ENCODE measurements around the gene NRP2.

DNA sequence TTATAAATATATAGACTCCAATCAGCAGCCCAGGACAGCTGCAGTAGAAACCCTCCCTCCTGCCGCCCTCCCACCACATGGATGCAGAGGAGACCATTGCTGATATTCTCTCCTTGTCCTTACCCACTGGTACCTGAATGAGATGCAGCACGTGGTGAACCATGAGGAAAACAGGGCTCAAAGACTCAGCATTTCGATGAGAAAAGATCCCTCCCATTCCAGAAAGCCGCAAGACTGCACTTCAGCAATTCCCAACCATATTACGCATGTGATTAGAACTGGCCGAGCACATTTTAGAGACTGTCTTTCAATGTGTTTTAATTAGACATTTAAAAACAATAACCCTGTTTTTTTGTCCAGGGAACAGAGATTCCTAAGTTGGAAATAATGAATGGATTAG lies 125.5 kb downstream of the NRP2 start:
- TF ChIP-seq, protein P1, sequence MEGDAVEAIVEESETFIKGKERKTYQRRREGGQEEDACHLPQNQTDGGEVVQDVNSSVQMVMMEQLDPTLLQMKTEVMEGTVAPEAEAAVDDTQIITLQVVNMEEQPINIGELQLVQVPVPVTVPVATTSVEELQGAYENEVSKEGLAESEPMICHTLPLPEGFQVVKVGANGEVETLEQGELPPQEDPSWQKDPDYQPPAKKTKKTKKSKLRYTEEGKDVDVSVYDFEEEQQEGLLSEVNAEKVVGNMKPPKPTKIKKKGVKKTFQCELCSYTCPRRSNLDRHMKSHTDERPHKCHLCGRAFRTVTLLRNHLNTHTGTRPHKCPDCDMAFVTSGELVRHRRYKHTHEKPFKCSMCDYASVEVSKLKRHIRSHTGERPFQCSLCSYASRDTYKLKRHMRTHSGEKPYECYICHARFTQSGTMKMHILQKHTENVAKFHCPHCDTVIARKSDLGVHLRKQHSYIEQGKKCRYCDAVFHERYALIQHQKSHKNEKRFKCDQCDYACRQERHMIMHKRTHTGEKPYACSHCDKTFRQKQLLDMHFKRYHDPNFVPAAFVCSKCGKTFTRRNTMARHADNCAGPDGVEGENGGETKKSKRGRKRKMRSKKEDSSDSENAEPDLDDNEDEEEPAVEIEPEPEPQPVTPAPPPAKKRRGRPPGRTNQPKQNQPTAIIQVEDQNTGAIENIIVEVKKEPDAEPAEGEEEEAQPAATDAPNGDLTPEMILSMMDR (IDR thresholded peaks at IDR 0.05), result no peak
- TF ChIP-seq EZH2phosphoT487 (IDR thresholded peaks at IDR 0.05), result no peak
